GM12873 (cell line): Measurements from ENCODE around the gene TRIM7.
A peak's percentile ranks its signal among the peaks of the same experiment; 100 is the strongest.

Source experiments
- TF ChIP-seq, protein P1 (sequence below): IDR thresholded peaks from 2 replicates; pipeline ENCODE4 v1.5.1; 2012; ENCODE audit warnings: low read depth, mild to moderate bottlenecking, moderate library complexity, low read length, control low read depth; ENCODE audit not compliant: insufficient read depth; ENCODE audit errors: missing control alignments

Gene TRIM7

DNA sequence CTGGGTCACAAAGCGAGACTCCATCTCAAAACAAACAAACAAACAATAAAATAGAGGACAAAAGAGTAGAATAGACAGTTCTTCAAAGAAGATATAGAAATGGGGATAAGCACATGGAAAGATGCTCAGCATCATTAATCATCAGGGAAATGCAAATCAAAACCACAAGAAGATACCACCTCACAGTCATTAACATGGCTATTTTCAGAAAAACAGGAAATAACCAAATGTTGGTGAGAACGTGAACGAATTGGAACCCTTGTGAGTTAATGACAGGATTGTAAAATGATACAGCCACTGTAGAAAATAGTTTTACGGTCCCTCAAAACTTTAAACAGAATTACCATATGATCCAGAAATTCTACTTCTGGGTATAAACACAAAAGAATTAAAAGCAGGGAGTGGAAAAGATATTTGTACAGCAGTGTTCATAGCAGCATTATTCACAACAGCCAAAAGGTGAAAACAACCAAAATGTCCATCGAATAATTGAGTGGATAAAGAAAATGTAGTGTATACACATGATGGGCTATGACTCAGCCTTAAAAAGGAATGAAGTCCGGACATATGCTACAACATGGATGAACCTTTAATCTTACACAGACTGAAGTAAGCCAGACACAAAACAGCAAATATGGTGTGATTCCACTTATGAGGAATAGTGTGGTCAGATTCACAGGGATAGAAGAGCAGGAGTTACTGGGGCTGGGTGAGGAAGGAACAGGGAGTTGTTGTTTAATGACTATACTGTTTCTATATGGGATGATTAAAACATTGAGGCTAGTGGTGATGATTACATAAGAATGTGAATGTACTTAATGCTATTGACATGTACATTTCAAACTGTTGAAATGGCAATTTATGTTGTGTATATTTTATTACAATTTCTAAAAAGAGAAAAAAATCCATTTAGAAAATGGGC is 37.9 kb downstream of the TRIM7 start:
- TF ChIP-seq, protein P1, sequence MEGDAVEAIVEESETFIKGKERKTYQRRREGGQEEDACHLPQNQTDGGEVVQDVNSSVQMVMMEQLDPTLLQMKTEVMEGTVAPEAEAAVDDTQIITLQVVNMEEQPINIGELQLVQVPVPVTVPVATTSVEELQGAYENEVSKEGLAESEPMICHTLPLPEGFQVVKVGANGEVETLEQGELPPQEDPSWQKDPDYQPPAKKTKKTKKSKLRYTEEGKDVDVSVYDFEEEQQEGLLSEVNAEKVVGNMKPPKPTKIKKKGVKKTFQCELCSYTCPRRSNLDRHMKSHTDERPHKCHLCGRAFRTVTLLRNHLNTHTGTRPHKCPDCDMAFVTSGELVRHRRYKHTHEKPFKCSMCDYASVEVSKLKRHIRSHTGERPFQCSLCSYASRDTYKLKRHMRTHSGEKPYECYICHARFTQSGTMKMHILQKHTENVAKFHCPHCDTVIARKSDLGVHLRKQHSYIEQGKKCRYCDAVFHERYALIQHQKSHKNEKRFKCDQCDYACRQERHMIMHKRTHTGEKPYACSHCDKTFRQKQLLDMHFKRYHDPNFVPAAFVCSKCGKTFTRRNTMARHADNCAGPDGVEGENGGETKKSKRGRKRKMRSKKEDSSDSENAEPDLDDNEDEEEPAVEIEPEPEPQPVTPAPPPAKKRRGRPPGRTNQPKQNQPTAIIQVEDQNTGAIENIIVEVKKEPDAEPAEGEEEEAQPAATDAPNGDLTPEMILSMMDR, result no peak

DNA sequence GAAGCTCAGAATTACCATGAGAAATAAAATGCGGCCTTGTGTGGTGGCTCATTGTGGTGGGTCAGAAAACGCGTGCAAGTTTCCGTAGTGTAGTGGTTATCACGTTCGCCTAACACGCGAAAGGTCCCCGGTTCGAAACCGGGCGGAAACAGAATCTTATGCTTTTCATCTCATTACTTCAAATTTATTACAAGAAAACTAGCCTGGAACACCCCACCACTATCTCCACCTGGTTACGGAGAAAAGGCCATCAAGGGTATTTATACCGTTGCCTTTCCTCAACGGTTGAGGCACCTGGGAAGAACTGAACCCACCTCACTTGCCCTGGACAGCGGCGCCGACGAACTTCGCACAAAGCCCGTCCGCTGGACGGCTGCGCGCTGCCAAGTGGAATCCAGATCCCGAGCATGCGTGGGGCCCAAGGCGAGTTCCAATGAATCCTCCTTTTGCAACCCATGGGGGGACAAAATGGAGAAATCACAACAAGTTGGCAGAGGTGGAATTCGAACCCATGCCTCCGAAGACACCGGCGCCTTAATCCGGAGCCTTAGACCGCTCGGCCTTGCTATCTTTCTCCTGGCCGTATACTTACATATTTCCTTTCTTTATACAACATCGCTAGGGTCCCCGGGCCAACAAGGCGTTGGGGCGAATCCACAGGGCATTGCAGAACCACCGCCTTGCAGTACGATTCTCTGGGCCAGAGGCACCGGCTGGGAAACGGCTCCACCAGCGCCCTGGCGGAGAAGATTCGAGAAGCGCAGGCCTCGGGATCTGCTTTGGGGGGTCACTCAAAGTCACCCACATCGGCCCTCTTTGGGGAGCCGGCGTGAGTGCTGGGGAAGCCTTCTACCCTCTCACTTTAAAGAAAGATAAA is 40.7 kb downstream of the TRIM7 start:
- TF ChIP-seq, protein P1, result no peak

DNA sequence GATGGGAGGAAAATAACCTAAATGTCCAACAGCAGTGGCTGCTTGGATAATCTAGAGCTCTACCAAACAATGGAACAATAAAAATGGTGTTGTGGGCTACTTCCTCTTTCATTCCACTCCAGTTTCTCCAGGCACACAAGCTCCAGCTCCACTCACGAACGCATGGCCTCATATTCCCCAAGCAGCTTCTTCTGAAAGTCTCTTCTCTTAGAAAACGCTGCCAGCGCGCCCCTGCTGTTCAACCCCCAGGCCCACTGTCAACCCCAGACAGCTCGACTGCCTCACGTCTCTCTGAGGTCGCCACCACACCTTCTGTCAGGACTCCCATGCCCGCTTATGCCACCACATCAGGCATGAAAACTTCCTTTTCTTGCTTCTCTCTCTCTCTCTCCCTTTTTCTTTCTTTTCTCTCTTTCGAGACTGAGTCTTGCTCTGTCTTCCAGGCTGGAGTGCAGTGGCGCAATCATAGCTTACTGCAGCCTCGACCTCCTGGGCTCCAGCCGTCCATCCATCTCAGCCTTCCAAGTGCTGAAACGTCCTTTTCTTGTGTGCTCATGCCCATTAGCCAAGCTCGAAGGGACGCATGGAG is 41.4 kb downstream of the TRIM7 start:
- TF ChIP-seq, protein P1, result no peak

DNA sequence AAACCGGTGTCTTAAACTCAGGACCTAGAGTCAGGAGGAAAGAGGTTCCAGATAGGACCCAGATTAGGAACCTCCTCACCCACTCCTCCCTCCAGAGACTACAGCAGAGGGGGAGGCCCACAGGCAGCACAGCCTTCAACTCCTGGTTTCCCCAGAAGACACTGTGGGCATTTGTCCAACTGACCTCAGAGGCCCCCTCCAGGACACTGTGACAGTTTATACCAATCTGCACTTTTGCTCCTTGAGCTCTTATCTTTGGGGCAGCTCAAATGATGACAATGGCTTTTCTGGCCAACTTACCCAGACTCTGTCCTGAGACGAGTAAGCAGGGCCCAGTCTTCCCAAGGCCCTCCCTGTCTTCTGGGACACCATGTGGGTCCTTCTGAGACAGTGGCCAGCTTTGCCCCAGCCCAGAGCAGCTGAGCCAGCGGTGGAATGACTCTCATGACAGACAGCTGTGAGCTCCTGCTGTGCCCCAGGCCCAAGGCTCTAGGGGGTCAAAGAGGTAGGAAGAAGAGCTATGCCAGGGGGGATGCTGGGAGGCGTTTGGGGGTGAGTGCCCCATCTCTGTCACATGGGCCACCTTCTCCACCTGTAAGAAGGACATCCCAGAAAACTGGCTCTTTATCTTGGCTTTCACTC is 43.3 kb downstream of the TRIM7 start:
- TF ChIP-seq, protein P1, result no peak

DNA sequence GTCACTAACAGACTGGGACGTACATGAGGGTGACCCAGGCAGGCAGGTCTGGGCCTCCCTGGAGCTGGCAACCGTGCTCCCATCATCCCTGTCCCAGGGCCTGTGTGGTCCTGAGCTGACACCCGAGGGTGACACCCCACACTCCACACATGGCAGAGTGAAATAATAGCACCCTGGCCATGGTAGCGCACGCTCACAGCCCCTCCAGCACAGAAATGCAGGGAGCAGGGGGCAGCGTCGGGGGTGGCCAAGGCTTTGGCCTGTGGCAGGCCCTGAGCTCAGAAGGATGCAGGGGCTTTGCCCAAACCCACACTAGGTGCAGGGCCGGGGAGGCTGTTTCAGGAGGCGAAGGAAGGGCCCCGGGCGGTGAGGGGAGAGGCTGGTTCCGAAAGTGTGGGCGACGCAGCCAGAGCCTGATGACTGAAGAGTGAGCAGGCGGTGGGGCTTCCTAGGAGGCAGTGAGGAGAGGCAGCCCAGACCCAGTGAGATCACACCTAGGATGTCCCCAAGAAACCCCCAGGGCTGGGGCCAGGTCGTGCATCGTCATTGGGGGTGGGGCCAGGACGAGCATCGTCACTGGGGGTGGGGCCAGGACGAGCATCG is 44.7 kb downstream of the TRIM7 start:
- TF ChIP-seq, protein P1, result no peak

DNA sequence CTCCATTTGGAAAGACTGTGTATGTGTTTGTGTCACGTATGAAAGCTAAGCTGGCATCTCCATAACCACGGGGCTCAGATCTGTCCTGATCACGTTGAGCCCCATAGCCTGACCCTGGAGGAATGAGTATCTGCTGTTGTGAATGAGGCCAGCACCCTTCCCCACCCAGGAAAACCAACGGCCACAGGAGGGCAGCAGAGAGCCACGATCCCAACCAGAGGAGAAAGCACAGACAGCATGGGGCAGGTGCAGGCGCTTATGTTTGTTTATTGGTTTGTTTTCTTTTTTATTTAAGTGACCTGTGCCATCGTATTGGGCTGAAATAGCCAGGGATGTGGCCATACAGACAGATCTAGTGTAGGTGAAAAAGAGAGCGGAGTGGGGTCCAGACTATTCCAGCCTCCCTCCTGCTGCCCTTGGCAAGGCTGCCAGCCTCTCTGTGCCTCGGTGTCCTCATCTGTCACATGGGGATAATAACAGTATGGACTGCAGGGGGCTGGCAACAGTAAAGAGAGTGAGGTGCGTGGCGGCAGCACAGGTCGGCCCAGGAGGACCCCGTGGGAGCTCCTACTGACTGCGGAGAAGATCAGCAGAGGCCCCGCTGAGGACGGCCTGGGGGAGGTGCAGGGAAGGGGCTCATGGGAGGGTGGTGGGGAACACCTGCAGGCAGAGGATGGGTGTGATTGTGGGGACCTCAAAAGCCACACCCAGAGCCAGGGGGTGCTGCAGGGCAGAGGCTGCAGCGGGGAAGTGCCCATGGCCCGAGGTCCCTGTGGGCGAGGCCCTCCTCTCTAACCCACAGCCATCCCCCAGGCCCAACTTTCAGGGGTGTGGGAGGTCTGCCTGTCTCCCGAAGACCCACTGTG is 45.5 kb downstream of the TRIM7 start:
- TF ChIP-seq, protein P1, result peak; percentile 91
